GM12878 (cell line): ENCODE results near the gene MPHOSPH9. TPM values are rescaled to one million over a fixed set of nuclear protein-coding genes. Genes with fewer than 3 reads are reported as not detected.
A peak's percentile ranks its signal among the peaks of the same experiment; 100 is the strongest.

Source experiments
- ASH2L ChIP-seq: fragments of 300-600, 200-600 bp; sonication (generic); IDR thresholded peaks from 2 replicates; pipeline ENCODE4 v1.6.1; 2017; ENCODE audit warnings: low read depth, mild to moderate bottlenecking, borderline replicate concordance
- ATF2 ChIP-seq: IDR thresholded peaks from 2 replicates; pipeline ENCODE4 v1.6.1; 2012; ENCODE audit warnings: low read length, inconsistent platforms
- CHD2 ChIP-seq: IDR thresholded peaks from 2 replicates; pipeline ENCODE4 v1.6.1; 2011; ENCODE audit warnings: low read depth, low read length, improper control_type of control experiment, borderline replicate concordance
- EGR1 ChIP-seq, 2 experiments: IDR thresholded peaks; 1 replicate in 1 of 2; 2 replicates in 1 of 2; pipeline ENCODE4 v1.6.1; 2011 to 2012; ENCODE audit warnings: low read depth in 2 of 2, low read length in 2 of 2, borderline replicate concordance in 1 of 2, mild to moderate bottlenecking in 1 of 2, moderate library complexity in 1 of 2
- FOS ChIP-seq: IDR thresholded peaks from 3 replicates; pipeline ENCODE4 v1.6.1; 2011; ENCODE audit warnings: borderline replicate concordance; ENCODE audit not compliant: insufficient read length; ENCODE audit errors: extremely low read depth
- GABPA ChIP-seq: IDR thresholded peaks from 2 replicates; pipeline ENCODE4 v1.6.1; 2014; ENCODE audit warnings: antibody characterized with exemption, low read depth, mild to moderate bottlenecking, inconsistent platforms
- KDM1A ChIP-seq: fragments of 200-600 bp; sonication (generic); IDR thresholded peaks from 2 replicates; pipeline ENCODE4 v1.6.1; 2016; ENCODE audit warnings: borderline replicate concordance
- KLF5 ChIP-seq: fragments of 450-650 bp; IDR thresholded peaks from 2 replicates; pipeline ENCODE4 v1.6.1; 2014; ENCODE audit warnings: mild to moderate bottlenecking; ENCODE audit not compliant: partially characterized antibody
- MEF2A ChIP-seq: IDR thresholded peaks from 2 replicates; pipeline ENCODE4 v1.6.1; 2011; ENCODE audit warnings: low read depth, mild to moderate bottlenecking, low read length, moderate library complexity; ENCODE audit not compliant: insufficient read depth
- MLLT1 ChIP-seq: fragments of 450-650 bp; IDR thresholded peaks from 2 replicates; pipeline ENCODE4 v1.6.1; 2016; ENCODE audit warnings: mild to moderate bottlenecking
- MYC ChIP-seq: IDR thresholded peaks from 2 replicates; pipeline ENCODE4 v1.6.1; 2011; ENCODE audit warnings: mild to moderate bottlenecking, low read length, moderate library complexity, inconsistent platforms; ENCODE audit not compliant: insufficient read depth, insufficient replicate concordance, insufficient read length, severe bottlenecking
- NR2C1 ChIP-seq: fragments of 450-650 bp; IDR thresholded peaks from 2 replicates; pipeline ENCODE4 v1.6.1; 2017; ENCODE audit warnings: antibody characterized with exemption, mild to moderate bottlenecking, moderate library complexity
- PRDM15 ChIP-seq: fragments of 450-650 bp; formaldehyde crosslinking; IDR thresholded peaks from 2 replicates; pipeline ENCODE4 v1.4.0; 2020; ENCODE audit warnings: mild to moderate bottlenecking, moderate library complexity
- RFX5 ChIP-seq: IDR thresholded peaks from 2 replicates; pipeline ENCODE4 v1.6.1; 2011; ENCODE audit warnings: low read depth, low read length, improper control_type of control experiment
- SIX5 ChIP-seq: IDR thresholded peaks from 2 replicates; pipeline ENCODE4 v1.6.1; 2011; ENCODE audit warnings: mild to moderate bottlenecking, low read depth, low read length, moderate library complexity; ENCODE audit not compliant: severe bottlenecking
- SPI1 ChIP-seq: IDR thresholded peaks from 2 replicates; pipeline ENCODE4 v1.6.1; 2011; ENCODE audit warnings: low read depth, mild to moderate bottlenecking, low read length, moderate library complexity, borderline replicate concordance; ENCODE audit not compliant: insufficient read depth
- TAF1 ChIP-seq: IDR thresholded peaks from 2 replicates; pipeline ENCODE4 v1.6.1; 2011; ENCODE audit warnings: mild to moderate bottlenecking, low read depth, low read length, borderline replicate concordance
- TCF3 ChIP-seq: IDR thresholded peaks from 2 replicates; pipeline ENCODE4 v1.6.1; 2012; ENCODE audit warnings: low read depth, mild to moderate bottlenecking, low read length, borderline replicate concordance; ENCODE audit not compliant: insufficient read depth
- ZBTB33 ChIP-seq: fragments of 450-650 bp; IDR thresholded peaks from 2 replicates; pipeline ENCODE4 v1.6.1; 2017; ENCODE audit warnings: mild to moderate bottlenecking
- ZNF622 ChIP-seq: fragments of 450-650 bp; IDR thresholded peaks from 2 replicates; pipeline ENCODE4 v1.6.1; 2017; ENCODE audit warnings: mild to moderate bottlenecking, inconsistent platforms
- polyA plus RNA-seq, 11 experiments: library from polyadenylated mRNA; depleted of rRNA in 4 of 11; unstranded in 6 of 11; stranded (reverse) in 5 of 11; fragments of >200 nt; fragmentation: Nextera tagmentation in 4 of 11; fragmentation: Illumina TruSeq in 1 of 11; extraction: Ambion mirVana in 4 of 11; extraction: Trizol in 1 of 11; gene quantifications; 1 replicate in 1 of 11; 2 replicates in 10 of 11; pipeline versions ENCODE4 v1.2.1 to v1.2.3, GENCODE V29; 2011 to 2016; ENCODE audit warnings: inconsistent platforms in 2 of 11, missing spikeins in 2 of 11, low read depth in 1 of 11
- total RNA-seq, 4 experiments: library from RNA; depleted of rRNA in 3 of 4; stranded (reverse); fragments of >200 nt in 3 of 4; fragmentation: Illumina TruSeq in 1 of 4; extraction: Trizol in 1 of 4; gene quantifications; 2 replicates each; pipeline versions ENCODE4 v1.2.1 to v1.2.3, GENCODE V29; 2013 to 2021

The MPHOSPH9 gene
- total and polyA plus RNA-seq, 10 of the 15 experiments (the other 5 are each of a cell fraction or from before 2014, with no cell fraction given), result 11.5 to 72.2 (median 45.7) TPM

- TF ChIP-seq ATF2, result 0 out of 2 replicates have a peak, but pooled peaks have one; percentile 34
- no peak for TF ChIP-seq SIX5
- TF ChIP-seq CHD2, result no peak
- TF ChIP-seq TAF1, result no peak
- no peak for TF ChIP-seq KLF5
- no peak for TF ChIP-seq RFX5
- TF ChIP-seq KDM1A, result no peak
- TF ChIP-seq ZBTB33, result no peak
- no peak for TF ChIP-seq MYC
- 0 out of 2 replicates have a peak, but pooled peaks have one; percentile 2 for TF ChIP-seq MEF2A
- no peak for TF ChIP-seq EGR1 (IDR thresholded peaks at IDR 0.05; ENCODE audit: borderline replicate concordance in 1 of 2, low read depth in 2 of 2, low read length in 2 of 2)
- TF ChIP-seq NR2C1, result no peak
- no peak for TF ChIP-seq PRDM15
- TF ChIP-seq ASH2L, result no peak
- no peak for TF ChIP-seq TCF3
- TF ChIP-seq FOS, result no peak
- no peak for TF ChIP-seq SPI1
- no peak; the same call in none of the 2 replicates for TF ChIP-seq MLLT1
- no peak for TF ChIP-seq ZNF622
- TF ChIP-seq GABPA, result no peak
Observed at GRCh38 chr12:123237646-123238329, 4.8 kb upstream of the MPHOSPH9 start (continued).
